GM21825 (cell line): Measurements from ENCODE around the gene C11orf54.
"Not testable (repeated sequence)": the region's sequence is repeated elsewhere in the genome, so short reads cannot be mapped to it uniquely, and the experiment has no call there.

Experiments used
- ATAC-seq: cut with Tn5 transposase; IDR thresholded peaks from one replicate; pipeline ENCODE4 v1.9.1; 2021; ENCODE audit warnings: mild to moderate bottlenecking, moderate library complexity; ENCODE audit not compliant: unreplicated experiment

C11orf54 gene

GRCh38 chr11:93734427-93735222 is 6.8 kb upstream of the C11orf54 start:
- no peak for ATAC-seq

DNA sequence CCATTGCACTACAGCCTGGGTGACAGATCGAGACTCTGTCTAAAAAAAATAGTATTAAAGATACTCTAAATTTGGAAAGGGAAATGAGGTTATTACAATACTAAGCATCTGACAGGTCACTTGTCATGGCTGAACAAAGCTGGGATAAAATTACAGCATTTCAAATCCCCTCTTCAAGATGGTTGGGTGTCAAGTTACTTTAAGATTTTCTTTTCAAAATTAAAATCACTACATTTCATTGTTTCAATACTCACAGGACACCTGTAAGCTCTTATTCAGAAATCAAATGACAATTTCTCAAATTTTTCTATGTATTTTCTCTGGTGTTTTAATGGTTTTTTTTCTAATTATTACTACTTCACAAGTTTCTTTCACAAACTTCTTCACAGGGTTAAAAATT is 5.8 kb upstream of the C11orf54 start:
- ATAC-seq, result no peak

DNA sequence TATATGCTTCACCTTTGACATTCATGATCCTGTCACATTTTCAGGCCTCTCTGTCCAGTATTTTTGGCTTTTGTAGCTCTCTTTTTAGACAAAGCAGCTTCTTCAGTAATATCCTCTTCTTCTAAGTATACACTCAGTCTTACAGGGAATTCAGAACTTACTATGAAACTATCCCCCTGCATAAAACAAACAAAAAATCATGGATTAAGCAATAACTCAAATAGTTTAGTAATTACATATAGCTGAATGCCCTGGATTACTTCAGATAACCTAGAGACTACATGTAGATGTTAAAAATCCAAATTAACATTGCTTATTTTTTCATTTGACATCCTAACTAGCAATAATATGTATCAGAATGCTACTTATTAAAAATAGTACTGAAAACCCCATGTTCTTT is 5.3 kb upstream of the C11orf54 start:
- no peak for ATAC-seq

DNA sequence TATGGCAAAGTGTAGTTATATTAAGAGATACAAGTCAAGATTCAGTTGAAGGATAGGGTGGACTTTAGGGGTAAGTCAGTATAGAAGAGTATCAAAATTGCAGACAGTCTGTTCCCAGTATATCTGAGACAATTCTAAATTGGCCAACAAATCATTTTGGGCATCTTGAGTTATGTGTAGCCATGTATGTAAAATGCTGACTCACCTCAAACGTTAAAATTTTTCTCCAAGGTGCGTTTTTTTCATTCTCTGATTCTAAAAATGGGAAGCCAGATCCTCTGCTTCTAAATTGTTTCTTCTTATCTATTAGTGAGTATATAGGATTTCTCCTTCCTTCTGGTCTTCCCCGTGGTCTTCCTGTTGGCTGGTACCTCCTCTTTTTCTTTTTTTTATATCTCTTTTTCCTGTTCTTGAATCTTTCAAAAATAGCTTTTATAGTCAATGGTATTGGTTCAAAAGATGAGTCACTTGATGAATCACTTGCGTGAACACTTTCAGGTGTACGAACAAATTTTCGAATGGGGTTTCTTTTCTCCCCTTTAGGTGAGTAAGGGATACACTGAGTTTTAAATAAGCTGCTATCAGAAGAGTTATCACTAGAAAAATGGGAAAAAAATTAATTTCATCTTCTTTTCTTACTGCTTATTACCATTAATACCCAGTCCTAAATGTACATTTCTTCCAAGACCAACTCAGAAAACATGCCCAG is 3.4 kb upstream of the C11orf54 start:
- no peak for ATAC-seq

DNA sequence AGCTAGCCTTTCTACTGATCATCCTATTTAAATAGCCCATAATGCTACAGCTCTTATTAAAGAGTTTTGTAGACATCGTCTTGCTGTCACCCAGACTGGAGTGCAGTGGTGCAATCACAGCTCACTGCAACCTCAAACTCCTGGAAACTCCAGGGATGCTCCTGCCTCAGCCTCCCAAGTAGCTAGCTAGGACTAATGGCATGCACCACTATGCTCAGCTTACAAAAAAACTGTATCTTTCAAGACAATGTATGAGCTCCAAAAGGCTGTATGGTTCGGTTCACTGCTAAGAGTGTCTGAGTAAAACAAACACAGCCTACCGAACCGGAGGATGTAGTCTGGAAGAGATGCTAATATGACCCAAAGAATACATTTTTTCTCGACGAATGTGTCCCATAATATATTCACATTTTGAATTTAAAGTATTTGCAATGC is 2.8 kb upstream of the C11orf54 start:
- no peak for ATAC-seq

- no peak for ATAC-seq
Measured at GRCh38 chr11:93740031-93740729, 1.3 kb upstream of the C11orf54 start.

DNA sequence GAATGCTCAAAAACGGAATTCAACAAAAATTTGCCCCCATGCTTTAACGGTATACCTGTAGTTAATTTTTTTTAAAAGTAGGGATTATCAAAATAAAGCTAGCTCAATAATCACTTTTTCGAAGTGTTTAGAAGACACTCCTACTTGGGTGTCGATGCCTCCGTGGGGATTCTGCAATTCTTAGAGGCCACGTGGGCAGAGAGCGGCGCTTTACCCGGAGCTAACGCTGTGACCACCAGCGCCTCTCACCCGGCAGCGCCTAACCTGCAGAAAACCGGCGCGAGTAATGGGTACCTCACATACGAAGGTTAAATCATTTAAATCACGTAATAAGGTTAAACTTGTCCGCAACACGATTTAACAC is 760 bp upstream of the C11orf54 start:
- ATAC-seq, result peak; percentile 32

GRCh38 chr11:93741882-93742226 is 382 bp downstream of the C11orf54 start:
- peak; percentile 12 for ATAC-seq

DNA sequence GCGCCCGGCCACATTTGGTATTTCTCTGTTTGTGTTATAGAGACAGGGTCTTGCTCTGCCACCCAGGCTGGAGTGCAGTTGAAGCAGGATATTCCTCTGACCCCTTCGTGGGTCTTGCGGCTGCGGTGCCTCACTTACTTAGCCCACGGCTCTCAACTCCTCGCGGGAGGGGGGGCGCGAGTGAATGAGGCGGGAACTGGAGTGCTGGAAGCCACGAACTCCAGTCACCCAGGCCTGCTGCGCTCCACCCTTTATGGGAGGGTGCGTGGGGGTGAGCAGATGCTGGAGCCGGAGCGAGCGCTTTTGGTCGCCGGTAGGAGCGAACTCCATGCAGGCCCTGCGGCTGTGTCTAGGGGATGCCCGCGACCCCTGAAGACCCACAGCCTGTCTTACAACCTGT is 1.8 kb downstream of the C11orf54 start:
- no peak for ATAC-seq

DNA sequence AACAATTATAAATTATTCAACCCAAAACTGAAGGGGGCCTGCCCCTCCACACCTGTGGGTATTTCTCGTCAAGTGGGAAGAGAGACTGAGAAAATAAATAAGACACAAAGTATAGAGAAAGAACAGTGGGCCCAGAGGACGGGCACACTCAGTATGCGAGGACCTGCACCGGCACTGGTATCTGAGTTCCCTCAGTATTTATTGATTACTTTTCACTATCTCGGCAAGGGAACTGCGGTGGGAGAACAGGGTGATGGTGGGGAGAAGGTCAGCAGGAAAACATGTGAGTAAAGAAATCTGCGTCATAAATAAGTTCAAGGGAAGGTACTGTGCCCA is 3.2 kb downstream of the C11orf54 start:
- no peak for ATAC-seq

DNA sequence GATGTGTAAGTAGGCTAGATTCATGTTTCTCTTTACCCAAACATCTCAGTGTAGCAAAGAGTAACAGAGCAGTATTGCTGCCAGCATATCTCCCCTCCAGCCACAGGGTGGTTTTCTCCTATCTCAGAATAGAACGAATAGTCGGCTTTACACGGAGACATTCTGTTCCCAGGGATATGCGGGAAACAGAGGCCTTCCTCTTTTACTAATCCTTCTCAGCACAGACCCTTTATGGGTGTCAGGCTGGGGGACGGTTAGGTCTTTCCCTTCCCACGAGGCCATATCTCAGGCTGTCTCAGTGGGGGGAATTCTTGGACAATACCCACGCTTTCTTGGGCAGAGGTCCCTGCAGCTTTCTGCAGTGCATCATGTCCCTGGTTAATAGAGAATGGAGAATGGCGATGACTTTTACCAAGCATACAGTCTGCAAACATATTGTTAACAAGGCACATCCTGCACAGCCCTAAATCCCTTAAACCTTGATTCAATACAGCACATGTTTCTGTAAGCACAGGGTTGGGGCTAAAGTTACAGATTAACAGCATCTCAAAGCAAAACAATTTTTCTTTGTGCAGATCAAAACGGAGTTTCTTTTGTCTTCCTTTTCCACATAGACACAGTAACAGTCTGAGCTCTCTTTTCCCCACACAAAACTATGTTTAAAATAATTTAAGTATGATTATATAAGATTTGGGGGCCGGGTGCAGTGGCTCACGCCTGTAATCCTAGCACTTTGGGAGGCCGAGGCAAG is 3.7 kb downstream of the C11orf54 start:
- not testable (repeated sequence) for ATAC-seq

GRCh38 chr11:93746101-93746500 is 4.6 kb downstream of the C11orf54 start:
- no peak for ATAC-seq

DNA sequence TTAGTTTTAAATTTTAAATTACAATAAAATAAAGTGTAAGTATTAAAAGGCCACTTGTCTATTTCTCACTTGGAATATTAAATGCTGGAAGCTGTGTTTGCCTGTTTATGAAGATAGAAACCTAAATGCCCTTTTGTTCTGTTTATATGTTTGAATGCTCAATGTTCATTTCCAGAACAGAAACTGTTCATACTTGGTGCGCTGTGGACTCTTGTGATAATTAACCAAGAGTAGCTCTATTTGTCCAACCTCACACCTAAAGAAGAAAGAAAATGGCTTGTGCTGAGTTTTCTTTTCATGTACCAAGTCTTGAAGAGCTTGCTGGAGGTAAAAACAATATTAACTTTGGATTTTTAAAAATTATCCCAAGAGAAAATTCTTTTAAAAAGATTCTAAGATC is 5.7 kb downstream of the C11orf54 start:
- peak; percentile 87 for ATAC-seq

GRCh38 chr11:93751001-93751400 is 9.5 kb downstream of the C11orf54 start:
- no peak for ATAC-seq

- ATAC-seq, result no peak
Measured at GRCh38 chr11:93753241-93753640, 11.8 kb downstream of the C11orf54 start.

GRCh38 chr11:93756748-93757147 is 15.3 kb downstream of the C11orf54 start:
- no peak for ATAC-seq

DNA sequence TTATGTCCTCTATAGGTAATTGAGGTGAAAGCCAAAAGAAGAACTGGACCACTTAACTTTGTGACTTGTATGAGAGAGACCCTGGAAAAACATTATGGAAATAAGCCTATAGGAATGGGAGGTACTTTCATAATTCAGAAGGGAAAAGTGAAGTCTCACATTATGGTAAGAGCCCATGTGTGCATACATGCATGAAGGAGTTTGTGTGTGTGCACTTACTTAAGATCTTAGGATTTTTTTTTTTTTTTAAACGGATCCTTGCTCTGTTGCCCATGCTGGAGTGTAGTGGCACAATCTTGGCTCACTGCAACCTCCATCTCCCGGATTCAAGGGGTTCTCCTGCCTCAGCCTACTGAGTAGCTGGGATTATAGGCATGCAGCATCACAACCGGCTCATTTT is 15.8 kb downstream of the C11orf54 start:
- ATAC-seq, result no peak

- no peak for ATAC-seq
Measured at GRCh38 chr11:93757924-93758865, 16.7 kb downstream of the C11orf54 start.

- not testable (repeated sequence) for ATAC-seq
Measured at GRCh38 chr11:93759123-93759522, 17.7 kb downstream of the C11orf54 start.

GRCh38 chr11:93761910-93762309 is 20.4 kb downstream of the C11orf54 start:
- ATAC-seq, result no peak
